ENCODE results near the gene INSR.

Gene INSR

GRCh38 chr19:7203332-7203731, 90.9 kb downstream of the INSR start:
- no peak for TF ChIP-seq FOXK2 (IDR thresholded peaks at IDR 0.05)
- TF ChIP-seq ARNT (IDR thresholded peaks at IDR 0.05), result no peak
- no peak for TF ChIP-seq NFRKB (IDR thresholded peaks at IDR 0.05)
- no peak for TF ChIP-seq L3MBTL2 (conservative IDR thresholded peaks at IDR 0.05)
- no peak for TF ChIP-seq HDGF (IDR thresholded peaks at IDR 0.05; ENCODE audit: borderline replicate concordance)
- no peak for TF ChIP-seq ELF4 (IDR thresholded peaks at IDR 0.05)
- no peak for TF ChIP-seq BHLHE40 (IDR thresholded peaks at IDR 0.05; ENCODE audit: borderline replicate concordance)
- no peak for TF ChIP-seq PKNOX1 (IDR thresholded peaks at IDR 0.05)
- no peak for TF ChIP-seq TARDBP (IDR thresholded peaks at IDR 0.05)
- TF ChIP-seq FOXA1 (IDR thresholded peaks at IDR 0.05), result no peak
- TF ChIP-seq SP1 (IDR thresholded peaks at IDR 0.05), result no peak
- no peak for TF ChIP-seq ZNF384 (IDR thresholded peaks at IDR 0.05)
- no peak for TF ChIP-seq FOXM1 (IDR thresholded peaks at IDR 0.05; ENCODE audit: borderline replicate concordance)
- TF ChIP-seq SUZ12 (IDR thresholded peaks at IDR 0.05), result no peak
- DNase-seq (ENCODE audit: extremely low spot score), result no peak
- CTCF ChIA-PET, result no interaction called here
- POLR2A ChIA-PET, result no interaction called here

GRCh38 chr19:7202888-7203287, 91.3 kb downstream of the INSR start:
- TF ChIP-seq FOXM1 (IDR thresholded peaks at IDR 0.05; ENCODE audit: borderline replicate concordance), result no peak
- TF ChIP-seq FOXA1 (IDR thresholded peaks at IDR 0.05), result no peak
- no peak for TF ChIP-seq LEF1 (IDR thresholded peaks at IDR 0.05; ENCODE audit: borderline replicate concordance)
- TF ChIP-seq SUZ12 (IDR thresholded peaks at IDR 0.05), result no peak
- no peak for TF ChIP-seq FOXK2 (IDR thresholded peaks at IDR 0.05)
- no peak for TF ChIP-seq L3MBTL2 (conservative IDR thresholded peaks at IDR 0.05)
- TF ChIP-seq NFRKB (IDR thresholded peaks at IDR 0.05), result no peak
- TF ChIP-seq TARDBP (IDR thresholded peaks at IDR 0.05), result no peak
- TF ChIP-seq SP1 (IDR thresholded peaks at IDR 0.05), result no peak
- no peak for TF ChIP-seq ZNF384 (IDR thresholded peaks at IDR 0.05)
- TF ChIP-seq HDGF (IDR thresholded peaks at IDR 0.05; ENCODE audit: borderline replicate concordance), result no peak
- no peak for TF ChIP-seq CTBP1 (IDR thresholded peaks at IDR 0.05; ENCODE audit: borderline replicate concordance)
- no peak for TF ChIP-seq ELF4 (IDR thresholded peaks at IDR 0.05)
- no peak for TF ChIP-seq PKNOX1 (IDR thresholded peaks at IDR 0.05)
- no peak for TF ChIP-seq ARNT (IDR thresholded peaks at IDR 0.05)
- TF ChIP-seq BHLHE40 (IDR thresholded peaks at IDR 0.05; ENCODE audit: borderline replicate concordance), result no peak
- CTCF ChIA-PET, result no interaction called here
- no peak for DNase-seq (ENCODE audit: extremely low spot score)
- POLR2A ChIA-PET, result no interaction called here

- DNase-seq (ENCODE audit: extremely low spot score), result no peak
- CTCF ChIA-PET, result interaction anchor here (0.7 kb wide), 1 partner anchor 152 kb away, joined by 4 read pairs; no protein-coding TSS in a partner anchor
- POLR2A ChIA-PET, result no interaction called here
- TF ChIP-seq ZNF384 (IDR thresholded peaks at IDR 0.05) (peak; percentile 39; the same call in 1 of the 2 replicates), NFRKB (IDR thresholded peaks at IDR 0.05) (no peak)
Observed at GRCh38 chr19:7200736-7201135, 93.5 kb downstream of the INSR start.

- no peak for DNase-seq (ENCODE audit: extremely low spot score)
- CTCF ChIA-PET, result interaction anchor here (0.7 kb wide), 1 partner anchor 153 kb away, joined by 4 read pairs; no protein-coding TSS in a partner anchor
- TF ChIP-seq ZNF384 (IDR thresholded peaks at IDR 0.05), result no peak
- TF ChIP-seq FOXA1 (IDR thresholded peaks at IDR 0.05), result no peak
- 0 out of 2 replicates have a peak, but pooled peaks have one; percentile 8 for TF ChIP-seq PKNOX1 (IDR thresholded peaks at IDR 0.05)
- TF ChIP-seq FOXK2 (IDR thresholded peaks at IDR 0.05), result no peak
- POLR2A ChIA-PET, result no interaction called here
Observed at GRCh38 chr19:7199613-7200533, 94.3 kb downstream of the INSR start.

- ChIA-PET POLR2A (interaction anchor here (1.0 kb wide), 1 partner anchor 96 kb away, joined by 9 read pairs; the partner anchor contains the start of gene INSR), CTCF (interaction anchor here (0.9 kb wide), 1 partner anchor 79 kb away, joined by 3 read pairs; no protein-coding TSS in a partner anchor)
- TF ChIP-seq ARNT (IDR thresholded peaks at IDR 0.05) (peak; percentile 51; the same call in 1 of the 2 replicates), L3MBTL2 (conservative IDR thresholded peaks at IDR 0.05) (no peak; the same call in 1 of the 2 replicates), BHLHE40 (IDR thresholded peaks at IDR 0.05; ENCODE audit: borderline replicate concordance) (no peak), LEF1 (IDR thresholded peaks at IDR 0.05; ENCODE audit: borderline replicate concordance) (no peak; the same call in 1 of the 2 replicates), NFRKB (IDR thresholded peaks at IDR 0.05) (no peak), FOXA1 (IDR thresholded peaks at IDR 0.05) (no peak), PKNOX1 (IDR thresholded peaks at IDR 0.05) (no peak), TARDBP (IDR thresholded peaks at IDR 0.05) (peak; percentile 44; the same call in 1 of the 2 replicates), HDGF (IDR thresholded peaks at IDR 0.05; ENCODE audit: borderline replicate concordance) (no peak), FOXM1 (IDR thresholded peaks at IDR 0.05; ENCODE audit: borderline replicate concordance) (peak; percentile 90), FOXK2 (IDR thresholded peaks at IDR 0.05) (no peak), SP1 (IDR thresholded peaks at IDR 0.05) (no peak), ELF4 (IDR thresholded peaks at IDR 0.05) (no peak)
- DNase-seq (ENCODE audit: extremely low spot score), result peak; percentile 94
Observed at GRCh38 chr19:7197760-7198696, 96.2 kb downstream of the INSR start.
